A549 (cell line): ENCODE results near the gene DHRS12. TPM values are rescaled to one million over a fixed set of nuclear protein-coding genes. Genes with fewer than 3 reads are reported as not detected.

ENCODE experiments used
- ATAC-seq, 2 experiments: fragments of 200-7000 bp in 1 of 2; fragments of >200 bp in 1 of 2; cut with Nextera tagmentation in 1 of 2; cut with Tn5 transposase in 1 of 2; 3 replicates each; pipeline versions ENCODE4 v1.8.0 to v1.9.1; 2018 to 2020; ENCODE audit warnings: mild to moderate bottlenecking in 1 of 2, moderate library complexity in 1 of 2
- CTCF ChIA-PET: fragments of 300-600 bp; sonication (Branson Sonifier 250); formaldehyde crosslinking; extraction: SDS; loops from one replicate; lab custom pipeline; 2021; ENCODE audit warnings: antibody characterized with exemption, inconsistent platforms; lab: Yijun Ruan, JAX
- POLR2A ChIA-PET: fragments of 350-600 bp; formaldehyde crosslinking; extraction: SDS; loops from one replicate; lab custom pipeline; 2021; ENCODE audit warnings: antibody characterized with exemption, inconsistent platforms; lab: Yijun Ruan, JAX
- DNase-seq, 2 experiments: peaks; one replicate each; pipeline versions ENCODE4 v3.0.0 to v3.0.0-alpha.2; 2011 to 2016; ENCODE audit warnings: low read depth in 1 of 2, low spot score in 1 of 2
- FAIRE-seq: peaks from 2 replicates; lab custom pipeline; 2011; peaks lifted over from hg19 to GRCh38; lab: Jason Lieb, UNC
- H3K27ac ChIP-seq, 2 experiments: fragments of >200 bp; sonication (Bioruptor Twin); formaldehyde crosslinking; 3 replicates each; pipeline ENCODE4 v1.5.1; 2016 to 2017
- H3K4me1 ChIP-seq: fragments of >200 bp; sonication (Bioruptor Twin); formaldehyde crosslinking; 3 replicates; pipeline ENCODE4 v1.6.1; 2016
- H3K4me2 ChIP-seq: fragments of >200 bp; sonication (Bioruptor Twin); formaldehyde crosslinking; 3 replicates; pipeline ENCODE4 v1.6.1; 2016
- H3K4me3 ChIP-seq: fragments of >200 bp; sonication (Bioruptor Twin); formaldehyde crosslinking; 3 replicates; pipeline ENCODE4 v1.5.1; 2016
- H3K9me3 ChIP-seq: fragments of >200 bp; sonication (Bioruptor Twin); formaldehyde crosslinking; 3 replicates; pipeline ENCODE4 v1.6.1; 2016
- CEBPB ChIP-seq, 2 experiments: fragments of >200 bp in 1 of 2; sonication (Bioruptor Twin) in 1 of 2; formaldehyde crosslinking in 1 of 2; IDR thresholded peaks; 2 replicates each; pipeline ENCODE4 v1.6.1; 2012 to 2016
- CHD4 ChIP-seq: fragments of 200-600 bp; sonication (generic); IDR thresholded peaks from 2 replicates; pipeline ENCODE4 v1.6.1; 2016; ENCODE audit warnings: antibody characterized with exemption, mild to moderate bottlenecking, borderline replicate concordance
- EHF ChIP-seq: fragments of 250-450 bp; sonication (Bioruptor Pico); IDR thresholded peaks from 2 replicates; pipeline ENCODE4 v1.5.0; 2020; ENCODE audit warnings: mild to moderate bottlenecking
- EP300 ChIP-seq, 2 experiments: fragments of >200 bp; sonication (Bioruptor Twin); formaldehyde crosslinking; IDR thresholded peaks; 2 replicates in 1 of 2; 3 replicates in 1 of 2; pipeline ENCODE4 v1.6.1; 2016 to 2017
- FOSB ChIP-seq: fragments of 250-450 bp; sonication (Bioruptor Pico); IDR thresholded peaks from 2 replicates; pipeline ENCODE4 v1.5.0; 2020; ENCODE audit warnings: mild to moderate bottlenecking, moderate library complexity
- FOSL2 ChIP-seq, 2 experiments: fragments of 450-650 bp in 1 of 2; fragments of >200 bp in 1 of 2; sonication (Bioruptor Twin) in 1 of 2; formaldehyde crosslinking; IDR thresholded peaks; 2 replicates each; pipeline versions ENCODE4 v1.5.0 to v1.6.1; 2016 to 2020; ENCODE audit warnings: mild to moderate bottlenecking in 1 of 2, moderate library complexity in 1 of 2
- JUN ChIP-seq, 2 experiments: fragments of >200 bp; sonication (Bioruptor Twin); formaldehyde crosslinking; IDR thresholded peaks; 2 replicates in 1 of 2; 3 replicates in 1 of 2; pipeline ENCODE4 v1.6.1; 2016 to 2017
- KDM5A ChIP-seq: fragments of 200-600 bp; sonication (generic); IDR thresholded peaks from 2 replicates; pipeline ENCODE4 v1.6.1; 2016; ENCODE audit warnings: antibody characterized with exemption, mild to moderate bottlenecking
- MAFK ChIP-seq: fragments of 450-650 bp; IDR thresholded peaks from 2 replicates; pipeline ENCODE4 v1.6.1; 2014; ENCODE audit not compliant: partially characterized antibody
- MAZ ChIP-seq: fragments of 150-350 bp; IDR thresholded peaks from 2 replicates; pipeline ENCODE4 v1.6.1; 2014; ENCODE audit warnings: antibody characterized with exemption, low read depth, low read length, borderline replicate concordance
- NPAS2 ChIP-seq: fragments of 250-450 bp; sonication (Bioruptor Pico); IDR thresholded peaks from 2 replicates; pipeline ENCODE4 v1.8.0; 2022; ENCODE audit warnings: mild to moderate bottlenecking, moderate library complexity, borderline replicate concordance
- RFX5 ChIP-seq: fragments of 450-650 bp; IDR thresholded peaks from 2 replicates; pipeline ENCODE4 v1.7.1; 2014; ENCODE audit warnings: antibody characterized with exemption, mild to moderate bottlenecking, moderate library complexity
- SMC3 ChIP-seq: fragments of >200 bp; sonication (Bioruptor Twin); formaldehyde crosslinking; IDR thresholded peaks from 3 replicates; pipeline ENCODE4 v1.6.1; 2018; ENCODE audit warnings: inconsistent platforms
- WGBS: methylation state at CpG from one replicate; pipeline ENCODE4 v1.1.6; 2017; ENCODE audit errors: missing lambda C conversion rate; 5-methylcytosine and 5-hydroxymethylcytosine counted together
- polyA plus RNA-seq, 4 experiments: library from polyadenylated mRNA; depleted of rRNA in 3 of 4; stranded (reverse); fragments of >200 nt; fragmentation: RNase III in 1 of 4; extraction: RNeasy Plus Mini Kit Qiagen cat#74134 plus additional on column Dnase treatment in 1 of 4; gene quantifications; 2 replicates in 3 of 4; 3 replicates in 1 of 4; pipeline ENCODE4 v1.2.3, GENCODE V29; 2011 to 2017
- TF ChIP-seq, protein P1 (sequence below): fragments of >200 bp; sonication (Bioruptor Twin); formaldehyde crosslinking; IDR thresholded peaks from 3 replicates; pipeline ENCODE4 v1.5.1; 2016
- TF ChIP-seq, protein P2 (sequence below): fragments of 150-350 bp; IDR thresholded peaks from 2 replicates; pipeline ENCODE4 v1.6.1; 2014; ENCODE audit warnings: low read depth, mild to moderate bottlenecking, low read length
- TF ChIP-seq, protein P3 (sequence below): IDR thresholded peaks from 2 replicates; pipeline ENCODE4 v1.6.1; 2012

The DHRS12 gene
- polyA plus RNA-seq, 2 of the 4 experiments (the other 2 are of a cell fraction) = 4.2 to 7.5 TPM

DNA sequence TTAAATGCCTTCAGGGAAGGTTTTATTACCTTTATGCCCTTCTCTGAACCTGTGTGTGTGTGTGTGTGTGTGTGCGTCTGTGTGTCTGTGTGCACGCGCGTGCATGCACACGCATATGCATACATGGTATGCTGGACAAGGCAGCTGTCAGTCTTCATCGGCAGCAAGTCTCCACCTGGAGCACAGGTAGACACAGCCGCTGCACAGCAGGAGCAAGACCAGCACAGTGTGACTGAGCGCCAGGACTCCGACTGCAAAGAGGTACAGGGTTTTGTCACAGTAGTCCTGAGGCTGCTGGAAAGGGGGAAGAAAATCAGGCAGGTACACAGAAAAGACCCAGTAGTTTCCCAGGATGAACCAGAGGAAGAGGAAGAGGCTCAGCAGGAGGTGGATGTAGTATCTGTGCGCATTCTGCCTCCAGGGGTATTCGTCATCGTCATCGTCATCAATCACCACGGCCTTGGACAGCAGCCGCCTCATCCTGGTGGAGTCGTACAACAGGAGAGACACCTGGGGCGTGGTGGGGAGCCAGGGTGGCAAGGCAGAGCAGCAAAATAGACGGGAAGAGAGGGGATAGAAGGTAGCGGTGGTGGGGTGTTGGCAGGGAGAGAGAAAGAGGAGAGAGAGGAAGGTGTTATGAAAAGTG is 12.8 kb upstream of the DHRS12 start:
- ATAC-seq (peak; percentile 27 to 43; a peak in 2 of 6 replicates), DNase-seq (peak in 1 of 2 experiments; percentile 40)
- CTCF ChIA-PET = interaction anchor here (0.9 to 5.4 kb wide), 7 partner anchors 11 to 419 kb away, joined by 3 to 60 read pairs (median 14); partner anchors contain the start of gene NEK5
- TF ChIP-seq EP300 (IDR thresholded peaks at IDR 0.05) = no peak
- TF ChIP-seq MAFK = no peak
- no peak for TF ChIP-seq NPAS2 (CRISPR knock-in tag)
- TF ChIP-seq FOSL2 (IDR thresholded peaks at IDR 0.05) = no peak
- TF ChIP-seq FOSL2 (CRISPR knock-in tag; IDR thresholded peaks at IDR 0.05) = 0 out of 2 replicates have a peak, but pooled peaks have one; percentile 5
- peak; percentile 77; the same call in 1 of the 2 replicates for TF ChIP-seq RFX5
- TF ChIP-seq, all 56 proteins: peak for 2
- H3K4me3 ChIP-seq = no peak overlapping the region
- no peak for FAIRE-seq
- POLR2A ChIA-PET = no interaction called here
- WGBS = 40% methylated on average over 19 of the region's 19 CpGs
- no peaks in the 10 kb centered on the region for H3K9me3 ChIP-seq
- no peak overlapping the region for H3K27ac ChIP-seq
- peak overlapping the region; percentile 47 for H3K4me2 ChIP-seq
- peaks cover 17% of the 10 kb centered on the region; the same call in 1 of the 3 replicates for H3K4me1 ChIP-seq

DNA sequence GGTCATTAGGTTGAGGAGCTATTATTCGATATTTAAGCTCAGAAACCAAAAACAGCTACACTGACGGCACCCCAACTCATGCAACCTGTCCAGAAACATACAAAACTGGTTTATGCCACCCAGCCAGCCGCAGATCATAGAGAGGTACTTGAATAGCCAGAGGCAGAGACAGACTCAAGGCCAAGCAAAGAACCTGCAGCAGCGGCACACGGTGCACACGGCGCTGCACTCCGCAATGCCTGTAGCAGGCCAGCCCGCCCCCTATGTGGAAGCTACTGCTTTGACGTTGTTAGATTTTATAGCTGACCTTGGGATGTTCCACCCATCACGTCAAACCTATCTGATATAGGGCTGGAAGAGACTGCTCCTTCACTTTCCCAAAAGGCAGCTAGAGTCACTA is 11.9 kb upstream of the DHRS12 start:
- Histone ChIP-seq H3K4me2 (no peak overlapping the region), H3K9me3 (no peaks in the 10 kb centered on the region), H3K4me3 (no peak overlapping the region), H3K27ac (no peak overlapping the region), H3K4me1 (peaks cover 17% of the 10 kb centered on the region; the same call in 1 of the 3 replicates)
- TF ChIP-seq CEBPB (IDR thresholded peaks at IDR 0.05) (no peak), EHF (no peak), MAZ (no peak), SMC3 (no peak), JUN (IDR thresholded peaks at IDR 0.05) (no peak), NPAS2 (CRISPR knock-in tag) (no peak), CHD4 (no peak), KDM5A (no peak), FOSB (no peak)
- TF ChIP-seq, protein P1, sequence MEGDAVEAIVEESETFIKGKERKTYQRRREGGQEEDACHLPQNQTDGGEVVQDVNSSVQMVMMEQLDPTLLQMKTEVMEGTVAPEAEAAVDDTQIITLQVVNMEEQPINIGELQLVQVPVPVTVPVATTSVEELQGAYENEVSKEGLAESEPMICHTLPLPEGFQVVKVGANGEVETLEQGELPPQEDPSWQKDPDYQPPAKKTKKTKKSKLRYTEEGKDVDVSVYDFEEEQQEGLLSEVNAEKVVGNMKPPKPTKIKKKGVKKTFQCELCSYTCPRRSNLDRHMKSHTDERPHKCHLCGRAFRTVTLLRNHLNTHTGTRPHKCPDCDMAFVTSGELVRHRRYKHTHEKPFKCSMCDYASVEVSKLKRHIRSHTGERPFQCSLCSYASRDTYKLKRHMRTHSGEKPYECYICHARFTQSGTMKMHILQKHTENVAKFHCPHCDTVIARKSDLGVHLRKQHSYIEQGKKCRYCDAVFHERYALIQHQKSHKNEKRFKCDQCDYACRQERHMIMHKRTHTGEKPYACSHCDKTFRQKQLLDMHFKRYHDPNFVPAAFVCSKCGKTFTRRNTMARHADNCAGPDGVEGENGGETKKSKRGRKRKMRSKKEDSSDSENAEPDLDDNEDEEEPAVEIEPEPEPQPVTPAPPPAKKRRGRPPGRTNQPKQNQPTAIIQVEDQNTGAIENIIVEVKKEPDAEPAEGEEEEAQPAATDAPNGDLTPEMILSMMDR = no peak
- TF ChIP-seq, protein P2, sequence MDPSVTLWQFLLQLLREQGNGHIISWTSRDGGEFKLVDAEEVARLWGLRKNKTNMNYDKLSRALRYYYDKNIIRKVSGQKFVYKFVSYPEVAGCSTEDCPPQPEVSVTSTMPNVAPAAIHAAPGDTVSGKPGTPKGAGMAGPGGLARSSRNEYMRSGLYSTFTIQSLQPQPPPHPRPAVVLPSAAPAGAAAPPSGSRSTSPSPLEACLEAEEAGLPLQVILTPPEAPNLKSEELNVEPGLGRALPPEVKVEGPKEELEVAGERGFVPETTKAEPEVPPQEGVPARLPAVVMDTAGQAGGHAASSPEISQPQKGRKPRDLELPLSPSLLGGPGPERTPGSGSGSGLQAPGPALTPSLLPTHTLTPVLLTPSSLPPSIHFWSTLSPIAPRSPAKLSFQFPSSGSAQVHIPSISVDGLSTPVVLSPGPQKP = no peak
- TF ChIP-seq, protein P3, sequence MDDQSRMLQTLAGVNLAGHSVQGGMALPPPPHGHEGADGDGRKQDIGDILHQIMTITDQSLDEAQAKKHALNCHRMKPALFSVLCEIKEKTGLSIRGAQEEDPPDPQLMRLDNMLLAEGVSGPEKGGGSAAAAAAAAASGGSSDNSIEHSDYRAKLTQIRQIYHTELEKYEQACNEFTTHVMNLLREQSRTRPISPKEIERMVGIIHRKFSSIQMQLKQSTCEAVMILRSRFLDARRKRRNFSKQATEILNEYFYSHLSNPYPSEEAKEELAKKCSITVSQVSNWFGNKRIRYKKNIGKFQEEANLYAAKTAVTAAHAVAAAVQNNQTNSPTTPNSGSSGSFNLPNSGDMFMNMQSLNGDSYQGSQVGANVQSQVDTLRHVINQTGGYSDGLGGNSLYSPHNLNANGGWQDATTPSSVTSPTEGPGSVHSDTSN = no peak
- CTCF ChIA-PET = interaction anchor here (0.6 to 5.4 kb wide), 29 partner anchors 10 to 690 kb away, joined by 3 to 60 read pairs (median 4); partner anchors contain the start of gene NEK5
- WGBS = 70% methylated on average over 11 of the region's 11 CpGs
- FAIRE-seq (no peak), ATAC-seq (peak in 1 of 2 experiments; percentile 19; a peak in 1 of 6 replicates), DNase-seq (no peak)
- POLR2A ChIA-PET = interaction anchor here (0.6 kb wide), 1 partner anchor 384 kb away, joined by 6 read pairs; no protein-coding TSS in a partner anchor
